GM19099 (cell line): ENCODE results near the gene PRR30.
A peak's percentile ranks its signal among the peaks of the same experiment; 100 is the strongest.

ENCODE experiments used
- POLR2A ChIP-seq: IDR thresholded peaks from 3 replicates; pipeline ENCODE4 v1.6.1; 2011; ENCODE audit warnings: low read depth; ENCODE audit not compliant: insufficient read length; ENCODE audit errors: extremely low read depth

PRR30 gene

GRCh38 chr2:27137322-27137935 lies 1.8 kb downstream of the PRR30 start:
- TF ChIP-seq POLR2A = no peak

DNA sequence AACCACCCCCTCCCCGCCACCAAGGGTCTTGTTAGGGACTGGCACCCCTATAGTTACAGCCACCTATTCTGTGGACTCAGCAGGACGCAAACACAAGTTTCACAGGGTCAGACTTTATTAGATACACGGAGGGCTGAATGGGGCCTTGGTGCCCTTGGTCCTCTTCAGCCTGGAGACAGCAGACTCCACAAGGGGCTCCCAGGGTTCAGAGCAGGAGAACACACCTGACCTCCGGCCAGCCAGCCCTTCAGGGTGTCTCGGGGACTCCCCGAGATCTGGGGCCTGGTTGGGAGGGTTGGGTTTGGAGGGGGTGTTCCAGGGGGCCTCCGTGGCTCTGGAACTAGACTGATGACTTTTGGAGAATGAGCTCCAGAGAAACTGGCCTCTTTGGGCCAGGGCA lies 2.5 kb downstream of the PRR30 start:
- TF ChIP-seq POLR2A = no peak

- TF ChIP-seq POLR2A = no peak
Observed at GRCh38 chr2:27135478-27135955, 3.7 kb downstream of the PRR30 start.

GRCh38 chr2:27134781-27135477 lies 4.3 kb downstream of the PRR30 start:
- no peak for TF ChIP-seq POLR2A

DNA sequence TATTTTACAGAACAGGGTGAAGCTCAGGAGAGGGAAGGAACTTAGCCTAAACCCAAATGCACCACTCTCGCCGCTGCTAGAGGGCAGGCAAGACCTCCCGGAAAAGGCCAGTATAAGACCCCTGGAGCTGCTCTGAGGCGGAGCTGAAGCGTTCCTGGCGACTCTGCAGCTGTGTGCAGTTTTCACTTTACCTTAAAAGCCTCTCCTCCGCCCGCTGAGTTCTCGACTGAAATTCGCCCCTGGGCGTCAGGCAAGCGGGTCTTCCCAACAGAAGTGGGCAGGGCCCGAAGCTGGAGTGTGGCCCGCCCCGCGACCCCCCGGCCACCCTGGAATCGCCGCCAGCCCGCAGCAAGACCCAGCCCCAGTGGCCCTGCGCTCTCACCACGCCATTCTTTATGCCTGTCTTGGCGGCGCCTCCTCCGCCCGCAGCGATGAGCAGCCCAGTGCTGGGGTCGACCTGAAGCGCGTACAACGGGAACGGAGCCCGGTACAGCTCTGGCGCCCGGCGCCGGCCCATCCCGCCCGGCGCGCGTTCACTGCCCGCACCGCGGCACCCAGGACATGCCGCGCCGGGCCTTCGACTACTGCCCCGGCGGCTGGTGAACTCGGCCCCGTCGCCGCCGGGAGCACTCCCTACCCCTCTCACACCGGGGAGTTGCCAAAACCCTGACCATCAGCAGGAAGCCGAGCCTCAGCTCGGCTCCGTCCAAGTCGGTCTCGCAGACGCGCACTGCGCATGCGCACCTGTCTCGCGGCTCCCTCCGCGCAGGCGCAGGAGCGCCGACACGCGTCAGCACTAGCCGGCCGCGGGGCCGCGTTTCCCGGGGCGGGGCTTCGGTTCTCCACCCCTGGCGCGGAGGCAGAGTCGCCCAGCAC lies 5.1 kb downstream of the PRR30 start, which contains the start of gene PREB:
Gene PREB, minus strand, starts transcription at position 732 of the 876 bp plus-strand sequence. Its CDS starts 215 bp downstream, at position 517.
- TF ChIP-seq POLR2A = peak; percentile 87

DNA sequence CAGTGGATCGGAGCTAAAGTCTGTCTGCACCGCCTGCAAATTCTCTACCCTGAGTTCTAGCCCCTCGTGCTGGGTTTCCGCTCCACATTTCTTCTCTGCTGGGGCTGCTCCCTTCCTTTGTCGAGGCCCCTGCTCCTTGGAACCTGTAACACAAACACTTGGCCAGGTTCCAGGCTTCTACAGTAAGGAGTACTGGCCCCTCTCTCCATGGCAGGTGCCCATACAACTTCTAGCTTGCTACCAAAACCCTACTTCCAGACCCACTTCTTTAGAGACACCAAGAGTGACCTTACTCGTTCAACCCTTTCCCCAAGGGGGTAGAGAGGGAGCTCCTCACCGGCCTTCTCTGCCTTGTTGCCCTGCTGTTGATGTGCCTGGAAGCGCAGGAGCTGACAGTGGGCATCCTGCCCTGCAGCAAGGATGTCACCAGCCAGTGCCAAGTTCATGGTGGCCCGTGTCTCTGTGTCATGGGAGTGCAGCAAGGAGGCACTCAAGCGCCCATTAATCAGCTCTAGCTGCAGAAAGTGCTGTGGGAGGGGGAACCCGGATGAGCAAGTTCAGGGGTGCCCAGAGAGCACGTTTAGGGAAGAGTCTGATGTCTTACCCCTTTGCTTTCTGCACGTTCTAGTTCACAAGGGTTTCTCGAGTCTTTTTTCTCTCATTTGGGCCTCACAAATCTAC lies 5.9 kb downstream of the PRR30 start:
- no peak for TF ChIP-seq POLR2A

DNA sequence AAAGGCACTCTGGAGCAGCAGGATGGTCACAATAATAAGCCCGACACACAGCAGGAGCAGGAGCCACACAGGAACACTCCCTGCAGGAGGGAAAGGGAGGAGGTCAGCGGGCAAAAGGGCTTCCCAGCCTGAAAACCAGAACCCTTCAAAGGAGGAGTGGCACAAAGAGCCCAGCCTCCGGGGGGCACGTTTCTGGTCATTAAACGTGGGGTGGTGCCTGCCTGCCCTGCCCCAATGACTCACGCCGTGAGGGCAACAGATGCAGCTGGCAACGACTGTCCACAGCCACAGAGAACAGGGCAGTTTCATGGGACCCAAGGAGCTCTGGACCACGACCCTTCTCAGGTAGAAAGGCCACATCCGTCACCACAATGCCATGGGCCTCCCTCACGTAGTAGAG lies 7.8 kb downstream of the PRR30 start:
- TF ChIP-seq POLR2A = no peak

DNA sequence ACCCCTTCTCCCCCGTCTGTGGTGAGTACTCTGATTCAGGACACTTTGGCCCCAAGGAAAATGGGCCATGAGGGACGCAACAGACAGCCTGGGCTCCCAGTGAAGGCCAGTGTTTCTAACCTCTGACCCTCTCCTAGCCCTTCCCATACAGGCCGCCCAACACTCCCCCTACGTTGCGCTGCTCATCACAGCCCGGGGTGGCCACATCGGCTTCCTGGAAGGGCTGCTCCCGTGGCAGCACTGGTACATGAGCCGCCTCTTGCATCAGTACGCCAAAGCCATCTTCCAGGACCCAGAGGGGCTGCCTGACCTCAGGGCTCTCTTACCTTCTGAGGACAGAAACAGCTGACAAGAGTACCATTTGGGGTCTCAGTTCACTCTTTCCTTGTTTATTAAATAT lies 8.8 kb downstream of the PRR30 start:
- no peak for TF ChIP-seq POLR2A

DNA sequence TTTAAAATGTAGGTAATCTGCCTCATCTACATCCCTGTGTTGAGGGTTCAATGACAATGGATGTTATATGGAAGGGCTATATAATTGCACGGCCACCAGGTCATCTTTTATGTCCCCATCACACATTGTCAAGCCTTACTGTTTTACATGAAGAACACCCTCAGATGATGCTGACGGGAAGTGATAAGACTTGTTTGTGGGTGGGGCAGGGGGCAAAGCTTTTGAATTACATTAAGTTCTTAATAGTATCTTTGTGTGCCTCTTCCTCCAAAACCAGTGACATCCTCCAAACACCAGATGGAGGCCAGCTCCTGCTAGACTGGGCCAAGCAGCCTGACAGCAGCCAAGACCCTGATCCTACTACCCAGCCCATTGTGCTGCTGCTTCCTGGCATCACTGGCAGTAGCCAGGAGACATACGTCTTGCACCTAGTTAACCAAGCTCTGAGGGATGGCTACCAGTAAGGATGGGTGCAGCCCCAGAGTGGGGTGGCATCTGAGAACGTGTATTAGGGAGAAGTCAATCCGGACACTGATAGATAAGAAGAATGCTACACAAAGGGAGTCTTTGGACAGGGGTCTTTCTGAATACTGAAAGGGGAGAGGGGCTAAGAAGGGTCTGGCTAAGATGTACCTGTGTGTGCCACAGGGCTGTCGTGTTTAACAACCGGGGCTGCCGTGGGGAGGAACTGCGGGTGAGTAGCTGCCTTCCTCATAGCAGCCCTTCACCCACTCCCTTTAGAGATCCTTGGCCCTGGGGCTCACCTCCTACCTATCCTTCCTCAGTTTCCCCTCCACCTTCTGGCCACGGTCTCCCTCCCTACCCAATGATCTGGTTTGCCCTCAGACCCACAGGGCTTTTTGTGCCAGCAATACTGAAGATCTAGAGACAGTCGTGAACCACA lies 10.3 kb downstream of the PRR30 start:
- TF ChIP-seq POLR2A = peak; percentile 0

GRCh38 chr2:27127883-27128667 lies 11.1 kb downstream of the PRR30 start:
- no peak for TF ChIP-seq POLR2A

GRCh38 chr2:27126252-27126710 lies 12.9 kb downstream of the PRR30 start:
- TF ChIP-seq POLR2A = no peak

DNA sequence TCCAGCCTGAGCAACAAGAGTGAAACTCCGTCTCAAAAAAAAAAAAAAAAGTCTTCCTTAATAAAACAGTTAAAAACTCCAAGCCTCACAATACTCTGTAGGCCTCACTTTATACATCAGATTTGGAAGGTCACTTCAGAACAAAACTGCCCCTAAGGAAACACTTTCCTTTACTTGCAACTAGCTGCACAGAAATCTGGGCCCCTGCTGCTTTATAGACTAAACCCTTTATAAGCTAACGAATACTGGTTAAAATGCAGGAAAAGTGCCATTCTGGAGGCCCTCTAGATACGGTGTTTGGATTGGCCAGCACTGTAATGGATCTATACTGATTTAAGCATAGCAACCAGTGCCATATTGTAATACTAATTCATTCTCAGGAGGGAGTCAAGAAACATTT lies 14.1 kb downstream of the PRR30 start:
- no peak for TF ChIP-seq POLR2A
